ENCODE measurements around the gene EHD1.

DNA sequence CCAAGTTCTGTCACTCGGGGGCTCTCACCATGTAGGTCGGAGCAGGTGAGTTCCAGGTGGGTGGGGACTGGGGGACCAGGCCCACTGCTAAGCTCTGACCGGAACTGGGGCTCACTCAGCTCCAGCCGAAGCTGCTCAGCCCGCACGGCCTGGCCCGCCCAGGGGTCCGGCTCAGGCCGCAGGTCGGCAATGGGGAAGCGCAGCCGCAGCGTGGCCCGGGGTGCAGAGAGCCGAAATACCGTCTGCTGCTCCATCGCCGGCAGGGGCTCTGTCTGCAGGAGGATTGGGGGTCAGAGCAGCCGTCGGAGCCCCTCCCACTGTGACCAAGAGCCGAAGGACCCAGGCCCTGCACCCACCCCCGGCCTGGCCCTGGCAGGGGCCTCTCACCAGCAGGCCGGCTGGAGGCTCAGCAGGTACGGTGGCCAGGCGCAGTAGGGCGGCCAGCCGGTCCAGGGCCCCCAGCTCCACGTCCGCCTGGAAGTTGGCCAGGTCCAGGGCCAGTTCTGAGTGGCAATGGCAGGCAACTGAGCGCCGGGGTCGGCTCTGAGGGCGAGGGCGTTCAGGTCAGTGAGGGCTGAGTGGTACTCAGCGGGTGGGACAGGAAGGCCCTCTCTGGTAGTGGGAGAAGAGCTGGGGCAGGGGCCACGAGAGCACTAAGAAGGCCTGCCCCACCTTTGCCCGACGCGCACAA, 31.4 kb upstream of the EHD1 start:
- TF ChIP-seq, protein P1, sequence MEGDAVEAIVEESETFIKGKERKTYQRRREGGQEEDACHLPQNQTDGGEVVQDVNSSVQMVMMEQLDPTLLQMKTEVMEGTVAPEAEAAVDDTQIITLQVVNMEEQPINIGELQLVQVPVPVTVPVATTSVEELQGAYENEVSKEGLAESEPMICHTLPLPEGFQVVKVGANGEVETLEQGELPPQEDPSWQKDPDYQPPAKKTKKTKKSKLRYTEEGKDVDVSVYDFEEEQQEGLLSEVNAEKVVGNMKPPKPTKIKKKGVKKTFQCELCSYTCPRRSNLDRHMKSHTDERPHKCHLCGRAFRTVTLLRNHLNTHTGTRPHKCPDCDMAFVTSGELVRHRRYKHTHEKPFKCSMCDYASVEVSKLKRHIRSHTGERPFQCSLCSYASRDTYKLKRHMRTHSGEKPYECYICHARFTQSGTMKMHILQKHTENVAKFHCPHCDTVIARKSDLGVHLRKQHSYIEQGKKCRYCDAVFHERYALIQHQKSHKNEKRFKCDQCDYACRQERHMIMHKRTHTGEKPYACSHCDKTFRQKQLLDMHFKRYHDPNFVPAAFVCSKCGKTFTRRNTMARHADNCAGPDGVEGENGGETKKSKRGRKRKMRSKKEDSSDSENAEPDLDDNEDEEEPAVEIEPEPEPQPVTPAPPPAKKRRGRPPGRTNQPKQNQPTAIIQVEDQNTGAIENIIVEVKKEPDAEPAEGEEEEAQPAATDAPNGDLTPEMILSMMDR (IDR thresholded peaks at IDR 0.05; ENCODE audit: low read depth, low read length, poor library complexity, severe bottlenecking): no peak
- no peak for TF ChIP-seq EZH2phosphoT487 (IDR thresholded peaks at IDR 0.05; ENCODE audit: borderline replicate concordance, low read length)
